Stimulated activated CD4-positive, alpha-beta T cell treated with anti-CD3 and anti-CD28 coated beads, Interleukin-4, amount 100 ng/mL, for 1 hour (primary cell): Measurements from ENCODE around the gene MRM2.
A peak's percentile ranks its signal among the peaks of the same experiment; 100 is the strongest.

Experiments used
- DNase-seq: peaks from one replicate; pipeline ENCODE4 v3.0.0-alpha.2; 2020

MRM2 gene

GRCh38 chr7:2245883-2246675 is 4.1 kb upstream of the MRM2 start:
- DNase-seq = no peak

GRCh38 chr7:2244404-2244995 is 2.5 kb upstream of the MRM2 start:
- DNase-seq = no peak

- DNase-seq = no peak
Measured at GRCh38 chr7:2243458-2243857, 1.5 kb upstream of the MRM2 start.

GRCh38 chr7:2242541-2243429 is 780 bp upstream of the MRM2 start:
- no peak for DNase-seq

GRCh38 chr7:2239242-2239641 is 2.8 kb downstream of the MRM2 start:
- no peak for DNase-seq

- no peak for DNase-seq
Measured at GRCh38 chr7:2237109-2237602, 4.8 kb downstream of the MRM2 start.

GRCh38 chr7:2233926-2234325 is 8.1 kb downstream of the MRM2 start:
- no peak for DNase-seq

GRCh38 chr7:2232766-2233520 is 9.1 kb downstream of the MRM2 start, which contains the start of gene MAD1L1:
Gene MAD1L1 (minus strand): TSS chr7:2232945. CDS start chr7:2230133, 2,812 bp downstream.
- peak; percentile 89 for DNase-seq

GRCh38 chr7:2231992-2232765 is 9.8 kb downstream of the MRM2 start:
- peak; percentile 31 for DNase-seq

- no peak for DNase-seq
Measured at GRCh38 chr7:2230882-2231281, 11.1 kb downstream of the MRM2 start.

GRCh38 chr7:2230226-2230625 is 11.8 kb downstream of the MRM2 start:
- DNase-seq = no peak

- DNase-seq = no peak
Measured at GRCh38 chr7:2229467-2229866, 12.5 kb downstream of the MRM2 start.

GRCh38 chr7:2228921-2229320 is 13.1 kb downstream of the MRM2 start:
- DNase-seq = no peak

GRCh38 chr7:2227699-2228098 is 14.3 kb downstream of the MRM2 start:
- no peak for DNase-seq

GRCh38 chr7:2225830-2226229 is 16.2 kb downstream of the MRM2 start:
- no peak for DNase-seq

- no peak for DNase-seq
Measured at GRCh38 chr7:2225336-2225735, 16.7 kb downstream of the MRM2 start.

GRCh38 chr7:2224934-2225333 is 17.1 kb downstream of the MRM2 start:
- no peak for DNase-seq

- DNase-seq = no peak
Measured at GRCh38 chr7:2224491-2224928, 17.5 kb downstream of the MRM2 start.

GRCh38 chr7:2223321-2223720 is 18.7 kb downstream of the MRM2 start:
- no peak for DNase-seq

GRCh38 chr7:2222516-2222915 is 19.5 kb downstream of the MRM2 start:
- no peak for DNase-seq

GRCh38 chr7:2220954-2221353 is 21.1 kb downstream of the MRM2 start:
- no peak for DNase-seq

GRCh38 chr7:2220506-2220905 is 21.5 kb downstream of the MRM2 start:
- DNase-seq = no peak
